Trophoblast cell (in vitro differentiated cells and primary cell): Measurements from ENCODE around the gene SFRP5.

Experiments
- DNase-seq, 2 donors: peaks; one replicate each; pipeline ENCODE4 v3.0.0-alpha.2; 2016
- H2AFZ ChIP-seq: 2 replicates; pipeline ENCODE4 v1.6.1; 2013; ENCODE audit warnings: low read length, moderate library complexity, mild to moderate bottlenecking; ENCODE audit not compliant: insufficient read depth, poor library complexity
- H2AK5ac ChIP-seq: 2 replicates; pipeline ENCODE4 v1.6.1; 2013; ENCODE audit warnings: mild to moderate bottlenecking, low read length
- H2BK120ac ChIP-seq: 2 replicates; pipeline ENCODE4 v1.6.1; 2013; ENCODE audit warnings: low read length, mild to moderate bottlenecking, moderate library complexity; ENCODE audit not compliant: insufficient read depth, poor library complexity
- H2BK12ac ChIP-seq: 2 replicates; pipeline ENCODE4 v1.6.1; 2013; ENCODE audit warnings: mild to moderate bottlenecking, low read length, moderate library complexity
- H2BK5ac ChIP-seq: 2 replicates; pipeline ENCODE4 v1.6.1; 2013; ENCODE audit warnings: low read length, low read depth, moderate library complexity, mild to moderate bottlenecking; ENCODE audit not compliant: poor library complexity
- H3K14ac ChIP-seq: 2 replicates; pipeline ENCODE4 v1.6.1; 2013; ENCODE audit warnings: mild to moderate bottlenecking, low read length
- H3K18ac ChIP-seq: 2 replicates; pipeline ENCODE4 v1.6.1; 2013; ENCODE audit warnings: mild to moderate bottlenecking, low read length
- H3K23ac ChIP-seq: 2 replicates; pipeline ENCODE4 v1.6.1; 2013; ENCODE audit warnings: low read length
- H3K27ac ChIP-seq: 2 replicates; pipeline ENCODE4 v1.5.1; 2013; ENCODE audit warnings: low read depth, mild to moderate bottlenecking, inconsistent platforms, low read length, moderate library complexity
- H3K27me3 ChIP-seq: 2 replicates; pipeline ENCODE4 v1.6.1; 2013; ENCODE audit warnings: inconsistent platforms, mild to moderate bottlenecking, low read length, moderate library complexity; ENCODE audit not compliant: insufficient read depth
- H3K36me3 ChIP-seq, 2 experiments: 1 replicate in 1 of 2; 2 replicates in 1 of 2; pipeline ENCODE4 v1.6.1; 2013; ENCODE audit warnings: low read length in 2 of 2, mild to moderate bottlenecking in 2 of 2, moderate library complexity in 1 of 2; ENCODE audit not compliant: insufficient read depth in 2 of 2, control insufficient read depth in 1 of 2
- H3K4ac ChIP-seq: 2 replicates; pipeline ENCODE4 v1.6.1; 2013; ENCODE audit warnings: low read depth, mild to moderate bottlenecking, low read length, moderate library complexity
- H3K4me1 ChIP-seq, 2 experiments: 1 replicate in 1 of 2; 2 replicates in 1 of 2; pipeline ENCODE4 v1.6.1; 2013; ENCODE audit warnings: low read length in 2 of 2, mild to moderate bottlenecking in 2 of 2, moderate library complexity in 1 of 2; ENCODE audit not compliant: insufficient read depth in 2 of 2, control insufficient read depth in 1 of 2
- H3K4me2 ChIP-seq: 2 replicates; pipeline ENCODE4 v1.6.1; 2013; ENCODE audit warnings: inconsistent platforms, mild to moderate bottlenecking, low read length, moderate library complexity
- H3K4me3 ChIP-seq: 2 replicates; pipeline ENCODE4 v1.5.1; 2013; ENCODE audit warnings: mild to moderate bottlenecking, low read depth, low read length, inconsistent platforms
- H3K79me1 ChIP-seq: one replicate; pipeline ENCODE4 v1.6.1; 2013; ENCODE audit warnings: low read length
- H3K79me2 ChIP-seq: 2 replicates; pipeline ENCODE4 v1.6.1; 2013; ENCODE audit warnings: low read length, mild to moderate bottlenecking; ENCODE audit not compliant: control insufficient read depth, insufficient read depth, poor library complexity
- H3K9ac ChIP-seq: 2 replicates; pipeline ENCODE4 v1.6.1; 2013; ENCODE audit warnings: mild to moderate bottlenecking, low read length
- H3K9me3 ChIP-seq: 2 replicates; pipeline ENCODE4 v1.6.1; 2013; ENCODE audit warnings: low read depth, mild to moderate bottlenecking, control low read depth, inconsistent platforms, low read length; ENCODE audit not compliant: insufficient read depth
- H4K12ac ChIP-seq: 2 replicates; pipeline ENCODE4 v1.6.1; 2013; ENCODE audit warnings: low read depth, mild to moderate bottlenecking, low read length, moderate library complexity
- H4K8ac ChIP-seq: 2 replicates; pipeline ENCODE4 v1.6.1; 2013; ENCODE audit warnings: low read depth, mild to moderate bottlenecking, low read length, moderate library complexity
- H4K91ac ChIP-seq: one replicate; pipeline ENCODE4 v1.6.1; 2013; ENCODE audit warnings: low read depth, mild to moderate bottlenecking, low read length, moderate library complexity
- WGBS: extraction: QIAGEN DNeasy Blood & Tissue Kit; methylation state at CpG from one replicate; pipeline ENCODE4 v1.1.7; 2013; ENCODE audit warnings: missing lambda C conversion rate; ENCODE audit not compliant: insufficient read length, insufficient coverage; ENCODE audit errors: extremely low coverage; 5-methylcytosine and 5-hydroxymethylcytosine counted together

SFRP5 gene

DNA sequence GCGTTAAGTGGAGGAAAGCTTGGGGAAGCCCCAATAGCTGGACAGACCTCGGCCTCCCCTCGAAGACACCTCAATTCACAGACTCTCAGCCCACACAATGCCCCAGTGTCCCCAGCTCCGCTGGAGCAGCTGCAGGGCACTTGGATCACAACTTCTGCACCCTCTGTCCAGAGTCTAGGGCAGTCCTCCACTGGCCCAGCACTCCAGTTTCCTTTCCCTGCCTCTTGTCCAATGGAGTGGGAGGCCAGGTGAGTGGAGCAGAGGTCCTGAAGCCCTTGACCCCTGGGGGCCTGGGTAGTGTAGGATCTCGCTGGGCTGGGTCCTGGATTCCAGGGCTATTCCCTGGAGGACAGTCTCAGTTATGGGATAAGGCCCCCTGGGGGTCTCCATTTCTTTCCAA lies 11.9 kb downstream of the SFRP5 start:
- Histone ChIP-seq H3K79me2 (no peaks in the 10 kb centered on the region), H3K27me3 (no peaks in the 10 kb centered on the region), H2BK12ac (no peak overlapping the region), H2AK5ac (no peak overlapping the region), H4K8ac (no peak overlapping the region), H3K27ac (no peak overlapping the region), H3K14ac (no peak overlapping the region), H4K12ac (no peak overlapping the region), H2AFZ (no peak overlapping the region), H3K36me3 (peaks cover 57 to 65% of the 10 kb centered on the region in 2 experiments), H3K4me3 (no peak overlapping the region), H3K79me1 (no peaks in the 10 kb centered on the region), H2BK5ac (no peak overlapping the region), H3K23ac (no peak overlapping the region), H3K4ac (no peak overlapping the region), H2BK120ac (no peak overlapping the region), H3K9ac (no peak overlapping the region), H3K4me2 (no peak overlapping the region), H3K18ac (no peak overlapping the region), H3K9me3 (no peaks in the 10 kb centered on the region), H4K91ac (no peak overlapping the region), H3K4me1 (no peaks in the 10 kb centered on the region)
- DNase-seq, result no peak
- no CpG with 5 or more reads among the region's 5 CpGs for WGBS

DNA sequence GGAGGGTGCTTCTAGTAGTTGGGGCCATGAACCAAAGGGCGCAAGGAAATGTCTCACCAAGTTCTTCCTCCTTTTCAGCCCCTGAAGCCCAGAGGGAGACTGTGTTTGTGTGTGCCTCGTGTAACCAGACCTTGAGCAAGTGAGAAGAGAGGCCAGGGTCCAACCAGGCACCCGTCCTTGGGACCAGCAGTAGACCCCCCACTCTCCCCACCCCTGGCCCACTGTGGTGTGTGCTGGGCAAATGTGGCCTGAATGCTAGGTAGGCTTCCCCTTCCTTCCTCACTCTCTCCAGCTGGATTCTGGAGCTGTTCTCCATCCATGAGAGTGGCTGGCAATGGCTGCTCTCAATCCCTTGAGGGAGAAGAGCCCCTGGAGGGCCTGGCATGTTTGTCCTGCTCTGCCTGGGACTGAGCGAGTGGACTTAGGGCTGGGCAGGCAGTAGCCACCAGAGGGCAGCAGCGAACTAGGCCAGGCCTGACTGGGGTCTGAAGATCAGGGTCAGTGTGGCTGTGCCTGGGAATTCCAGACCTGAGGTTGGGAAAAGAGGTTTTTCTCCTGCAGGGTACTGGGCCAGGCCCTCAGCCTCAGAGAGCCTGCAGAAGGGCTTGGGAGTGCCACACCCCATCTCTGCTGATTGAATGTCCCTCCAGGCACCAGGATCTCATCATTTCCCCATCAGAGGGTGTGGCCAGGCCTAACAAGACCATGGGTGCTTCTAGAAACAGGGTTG lies 12.5 kb downstream of the SFRP5 start:
- Histone ChIP-seq H3K14ac (no peak overlapping the region), H2BK12ac (no peak overlapping the region), H3K27me3 (no peaks in the 10 kb centered on the region), H3K4me2 (no peak overlapping the region), H3K4me1 (no peaks in the 10 kb centered on the region), H3K79me2 (no peaks in the 10 kb centered on the region), H3K4ac (no peak overlapping the region), H2AK5ac (no peak overlapping the region), H3K36me3 (peaks cover 60 to 71% of the 10 kb centered on the region in 2 experiments), H3K9me3 (no peaks in the 10 kb centered on the region), H3K4me3 (no peak overlapping the region), H2BK5ac (no peak overlapping the region), H2AFZ (no peak overlapping the region), H3K18ac (no peak overlapping the region), H4K12ac (no peak overlapping the region), H4K8ac (no peak overlapping the region), H3K9ac (no peak overlapping the region), H3K23ac (no peak overlapping the region), H3K79me1 (no peaks in the 10 kb centered on the region), H3K27ac (no peak overlapping the region), H4K91ac (no peak overlapping the region), H2BK120ac (no peak overlapping the region)
- WGBS, result no CpG with 5 or more reads among the region's 5 CpGs
- peak; percentile 63 to 73 for DNase-seq

DNA sequence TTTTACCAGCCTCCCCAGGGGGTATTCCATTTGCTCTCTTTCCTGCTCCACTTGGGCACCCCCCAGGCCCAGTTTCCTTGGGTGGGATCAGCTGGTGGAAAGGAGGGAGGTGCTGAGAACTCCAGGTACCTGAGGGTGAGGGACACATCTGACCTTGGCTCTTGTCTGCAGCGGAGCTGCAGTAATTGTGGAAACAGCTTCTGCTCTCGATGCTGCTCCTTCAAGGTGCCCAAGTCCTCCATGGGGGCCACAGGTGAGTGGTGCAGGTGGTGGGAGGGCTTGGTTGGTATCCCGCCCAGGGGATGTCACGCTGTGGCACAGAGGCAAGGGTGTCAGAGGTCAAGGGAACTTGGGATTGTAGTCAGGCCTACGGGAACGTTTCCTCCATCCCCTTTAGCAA lies 14.3 kb downstream of the SFRP5 start:
- Histone ChIP-seq H3K9ac (no peak overlapping the region), H3K23ac (no peak overlapping the region), H2AFZ (no peak overlapping the region), H3K4me2 (no peak overlapping the region), H3K9me3 (no peaks in the 10 kb centered on the region), H3K79me1 (no peaks in the 10 kb centered on the region), H3K27me3 (no peaks in the 10 kb centered on the region), H3K4me3 (no peak overlapping the region), H3K18ac (no peak overlapping the region), H3K4me1 (no peaks in the 10 kb centered on the region), H4K91ac (no peak overlapping the region), H2BK5ac (no peak overlapping the region), H3K4ac (no peak overlapping the region), H2BK12ac (no peak overlapping the region), H3K79me2 (no peaks in the 10 kb centered on the region), H4K12ac (no peak overlapping the region), H3K36me3 (peaks cover 75 to 79% of the 10 kb centered on the region in 2 experiments), H2AK5ac (no peak overlapping the region), H2BK120ac (no peak overlapping the region), H3K14ac (no peak overlapping the region), H4K8ac (no peak overlapping the region), H3K27ac (no peak overlapping the region)
- no peak for DNase-seq
- WGBS, result no CpG with 5 or more reads among the region's 6 CpGs

DNA sequence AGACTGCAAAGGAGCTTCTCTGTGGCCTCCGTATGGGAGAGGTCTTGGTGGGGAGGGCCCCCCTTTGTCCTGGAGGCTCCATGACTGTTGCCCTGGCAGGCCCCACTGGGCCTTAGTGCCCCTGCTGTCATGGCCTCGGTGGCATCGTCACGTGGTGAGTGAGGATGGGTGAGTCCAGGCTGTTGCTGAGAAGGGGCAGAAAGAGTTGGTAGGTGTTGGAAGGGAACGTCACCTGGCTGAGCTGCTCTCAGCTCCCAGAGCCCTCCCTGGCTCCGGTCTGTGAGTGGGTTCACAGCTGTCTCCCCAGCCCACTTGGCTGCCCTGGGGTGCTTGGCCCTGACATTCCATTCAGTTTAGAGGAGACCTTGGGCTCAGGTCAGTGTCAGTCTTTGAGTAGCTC lies 16.1 kb downstream of the SFRP5 start:
- Histone ChIP-seq H2BK12ac (no peak overlapping the region), H3K27me3 (no peaks in the 10 kb centered on the region), H3K36me3 (peaks cover 71 to 80% of the 10 kb centered on the region in 2 experiments), H3K4ac (no peak overlapping the region), H3K79me1 (no peaks in the 10 kb centered on the region), H3K4me3 (no peak overlapping the region), H3K4me2 (no peak overlapping the region), H3K9ac (no peak overlapping the region), H2AFZ (no peak overlapping the region), H3K23ac (no peak overlapping the region), H3K4me1 (no peaks in the 10 kb centered on the region), H2BK120ac (no peak overlapping the region), H4K12ac (no peak overlapping the region), H3K27ac (no peak overlapping the region), H3K79me2 (no peaks in the 10 kb centered on the region), H2AK5ac (no peak overlapping the region), H4K91ac (no peak overlapping the region), H3K9me3 (no peaks in the 10 kb centered on the region), H2BK5ac (no peak overlapping the region), H3K14ac (no peak overlapping the region), H4K8ac (no peak overlapping the region), H3K18ac (no peak overlapping the region)
- WGBS, result no CpG with 5 or more reads among the region's 6 CpGs
- DNase-seq, result no peak
